CD4-positive, alpha-beta memory T cell (primary cell): ENCODE measurements around the gene MEN1. TPM values are rescaled to one million over a fixed set of nuclear protein-coding genes. Genes with fewer than 3 reads are reported as not detected.
A peak's percentile ranks its signal among the peaks of the same experiment; 100 is the strongest.

Experiments used
- CTCF ChIA-PET: fragments of 350-600 bp; sonication (Branson Sonifier 250); formaldehyde crosslinking; loops from one replicate; lab custom pipeline; 2021; ENCODE audit warnings: inconsistent platforms; ENCODE audit not compliant: partially characterized antibody; lab: Charles Lee
- POLR2A ChIA-PET: fragments of 350-600 bp; sonication (Branson Sonifier 250); formaldehyde crosslinking; loops from one replicate; lab custom pipeline; 2021; ENCODE audit not compliant: partially characterized antibody; lab: Charles Lee
- DNase-seq, 5 donors: peaks; one replicate each; pipeline versions ENCODE4 v3.0.0 to v3.0.0-alpha.2; 2020 to 2022; ENCODE audit warnings: mixed read lengths in 1 of 5
- H3K27ac ChIP-seq: one replicate; pipeline ENCODE4 v1.7.0; 2013; ENCODE audit warnings: low read depth, low read length
- H3K27me3 ChIP-seq: 2 replicates; pipeline ENCODE4 v1.7.0; 2013; ENCODE audit warnings: mild to moderate bottlenecking, low read length, moderate library complexity; ENCODE audit not compliant: insufficient read depth
- H3K36me3 ChIP-seq: 2 replicates; pipeline ENCODE4 v1.7.0; 2013; ENCODE audit warnings: mild to moderate bottlenecking, low read length, moderate library complexity; ENCODE audit not compliant: insufficient read depth
- H3K4me1 ChIP-seq: 2 replicates; pipeline ENCODE4 v1.7.0; 2013; ENCODE audit warnings: mild to moderate bottlenecking, low read length, moderate library complexity; ENCODE audit not compliant: insufficient read depth
- H3K4me3 ChIP-seq, 2 donors: one replicate each; pipeline ENCODE4 v1.7.0; 2013; ENCODE audit warnings: low read length in 2 of 2, mild to moderate bottlenecking in 1 of 2
- H3K9me3 ChIP-seq, 2 donors: one replicate each; pipeline ENCODE4 v1.7.0; 2013; ENCODE audit warnings: low read length in 2 of 2, control low read depth in 1 of 2; ENCODE audit not compliant: control insufficient read depth in 1 of 2
- H3K27ac Mint-ChIP-seq, 7 donors: one replicate each; pipeline ENCODE4 v1.8.0; 2020 to 2021; ENCODE audit warnings: mixed read lengths in 7 of 7, mild to moderate bottlenecking in 6 of 7, inconsistent platforms in 3 of 7, moderate library complexity in 3 of 7
- H3K27me3 Mint-ChIP-seq, 2 donors: one replicate each; pipeline ENCODE4 v1.8.0; 2020 to 2021; ENCODE audit warnings: mixed read lengths in 2 of 2
- H3K36me3 Mint-ChIP-seq, 2 donors: one replicate each; pipeline ENCODE4 v1.8.0; 2020 to 2021; ENCODE audit warnings: mixed read lengths in 2 of 2, inconsistent platforms in 1 of 2, mild to moderate bottlenecking in 1 of 2
- H3K4me1 Mint-ChIP-seq, 4 donors: one replicate each; pipeline ENCODE4 v1.8.0; 2020 to 2021; ENCODE audit warnings: mixed read lengths in 4 of 4, mild to moderate bottlenecking in 1 of 4
- H3K4me3 Mint-ChIP-seq, 8 donors: one replicate each; pipeline ENCODE4 v1.8.0; 2020 to 2021; ENCODE audit warnings: mixed read lengths in 8 of 8, mild to moderate bottlenecking in 7 of 8, moderate library complexity in 6 of 8, inconsistent platforms in 3 of 8
- H3K9me3 Mint-ChIP-seq, 8 donors: one replicate each; pipeline ENCODE4 v1.8.0; 2020 to 2021; ENCODE audit warnings: mixed read lengths in 8 of 8, mild to moderate bottlenecking in 5 of 8, inconsistent platforms in 3 of 8, moderate library complexity in 1 of 8
- intact Hi-C: fragments of 100-400 bp; cut with micrococcal nuclease; formaldehyde crosslinking; loops from one replicate; pipeline ENCODE4 v1.15.1; 2023
- polyA plus RNA-seq, 2 donors: library from polyadenylated mRNA; unstranded; fragments of 300-500 nt; fragmentation: Illumina TruSeq; gene quantifications; one replicate each; pipeline ENCODE4 v1.2.3, GENCODE V29; 2021
- total RNA-seq, 2 experiments: library from RNA; stranded (reverse); gene quantifications; one replicate each; pipeline ENCODE4 v1.2.3, GENCODE V29; 2021

MEN1 gene
- total and polyA plus RNA-seq, 4 experiments from 2014 or later: 22.4 to 42.7 (median 41.7) TPM

DNA sequence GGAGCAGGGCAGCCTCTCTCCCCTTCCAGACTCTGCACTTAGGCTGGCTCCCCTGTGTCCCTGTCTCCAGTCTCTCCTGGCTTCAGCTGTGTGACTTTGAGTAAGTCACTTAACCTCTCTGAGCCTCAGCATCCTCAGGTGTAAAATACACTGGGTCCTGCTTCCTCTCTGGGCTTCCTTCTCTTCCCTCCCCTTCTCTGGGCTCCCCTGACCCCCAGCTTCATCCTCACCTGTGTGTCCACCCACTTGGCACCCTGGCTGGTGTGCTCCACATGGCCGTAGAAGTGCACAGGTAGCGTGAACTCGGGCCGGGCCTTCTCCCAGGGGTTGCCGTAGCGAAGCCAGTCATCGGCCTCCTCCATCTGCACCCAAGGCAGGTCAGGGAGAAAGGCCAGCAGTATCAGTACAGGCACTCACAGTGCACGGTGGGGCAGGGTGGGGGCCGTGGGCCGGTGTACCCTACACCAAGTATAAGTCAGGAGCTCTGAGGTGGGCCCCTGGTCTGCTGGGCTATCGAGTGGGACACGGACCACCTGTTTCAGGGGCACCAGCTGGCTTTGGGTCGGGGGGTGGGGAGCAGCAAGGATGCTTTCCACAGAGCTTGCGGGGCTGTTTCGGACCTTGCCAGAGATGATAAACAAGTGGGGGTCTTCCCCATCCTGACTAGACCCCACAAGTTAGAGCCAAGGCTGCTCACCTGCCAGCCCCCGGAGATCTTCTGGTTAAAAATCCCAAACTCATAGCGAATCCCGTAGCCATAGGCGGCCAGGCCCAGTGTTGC is 52.6 kb downstream of the MEN1 start:
- peak overlapping the region in 4 of 7 donors; percentile 32 to 72 (median 52) for H3K27ac Mint-ChIP-seq
- Histone ChIP-seq H3K36me3 (peaks cover 6% of the 10 kb centered on the region), H3K4me1 (peaks cover 35% of the 10 kb centered on the region), H3K27me3 (no peaks in the 10 kb centered on the region), H3K4me3 (no peak overlapping the region), H3K9me3 (no peaks in the 10 kb centered on the region), H3K27ac (no peak overlapping the region)
- peaks cover 22 to 51% (median 31%) of the 10 kb centered on the region in 4 donors for H3K4me1 Mint-ChIP-seq
- no peak overlapping the region for H3K4me3 Mint-ChIP-seq
- H3K27me3 Mint-ChIP-seq: no peaks in the 10 kb centered on the region
- POLR2A ChIA-PET: interaction anchor here (26.2 to 33.1 kb wide), 2 partner anchors 10 to 12 kb away, joined by 1500 read pairs; partner anchors contain the start of genes PYGM, RASGRP2 and SF1
- peaks cover 11 to 22% of the 10 kb centered on the region in 2 donors for H3K36me3 Mint-ChIP-seq
- CTCF ChIA-PET: interaction anchor here (1.3 to 2.3 kb wide), 3 partner anchors 10 to 13 kb away, joined by 3 to 7 read pairs (median 3); no protein-coding TSS in a partner anchor
- peak in 1 of 5 donors; percentile 31 for DNase-seq
- intact Hi-C loops: no loop called here
- H3K9me3 Mint-ChIP-seq: peaks cover 0 to 15% (median 0%) of the 10 kb centered on the region in 8 donors

DNA sequence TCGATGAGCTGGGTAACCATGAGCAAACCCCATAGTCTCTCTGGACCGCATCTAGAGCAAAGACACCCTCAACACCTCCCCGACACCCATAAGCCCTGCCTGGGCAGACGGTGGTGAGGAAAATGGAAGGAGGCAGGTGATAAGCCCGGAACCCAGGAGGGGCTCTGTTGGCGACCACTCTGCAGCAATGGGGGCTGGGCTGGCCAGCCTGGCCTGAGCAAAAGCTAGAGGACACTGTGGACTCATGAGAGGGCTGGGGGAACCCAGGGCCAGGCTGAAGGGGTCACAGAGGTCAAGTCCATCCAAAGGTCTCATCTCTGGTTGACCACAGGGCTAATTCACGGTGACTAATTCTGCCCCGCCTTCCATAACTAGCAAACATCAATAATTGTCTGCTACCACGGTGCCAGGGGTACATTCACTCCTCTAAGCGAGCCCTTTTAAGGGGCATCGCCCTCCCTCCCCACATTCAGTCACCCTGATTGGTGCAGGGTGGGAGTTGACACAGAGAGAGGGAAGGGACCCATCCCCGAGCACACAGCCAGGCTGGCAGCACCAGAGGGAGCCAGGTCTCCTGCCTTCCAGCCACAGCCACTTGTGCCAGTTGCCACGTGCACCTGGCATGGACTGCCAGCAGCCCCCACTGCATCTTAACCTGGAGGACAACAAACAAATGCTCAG is 54.5 kb downstream of the MEN1 start:
- no peaks in the 10 kb centered on the region for H3K27me3 Mint-ChIP-seq

DNA sequence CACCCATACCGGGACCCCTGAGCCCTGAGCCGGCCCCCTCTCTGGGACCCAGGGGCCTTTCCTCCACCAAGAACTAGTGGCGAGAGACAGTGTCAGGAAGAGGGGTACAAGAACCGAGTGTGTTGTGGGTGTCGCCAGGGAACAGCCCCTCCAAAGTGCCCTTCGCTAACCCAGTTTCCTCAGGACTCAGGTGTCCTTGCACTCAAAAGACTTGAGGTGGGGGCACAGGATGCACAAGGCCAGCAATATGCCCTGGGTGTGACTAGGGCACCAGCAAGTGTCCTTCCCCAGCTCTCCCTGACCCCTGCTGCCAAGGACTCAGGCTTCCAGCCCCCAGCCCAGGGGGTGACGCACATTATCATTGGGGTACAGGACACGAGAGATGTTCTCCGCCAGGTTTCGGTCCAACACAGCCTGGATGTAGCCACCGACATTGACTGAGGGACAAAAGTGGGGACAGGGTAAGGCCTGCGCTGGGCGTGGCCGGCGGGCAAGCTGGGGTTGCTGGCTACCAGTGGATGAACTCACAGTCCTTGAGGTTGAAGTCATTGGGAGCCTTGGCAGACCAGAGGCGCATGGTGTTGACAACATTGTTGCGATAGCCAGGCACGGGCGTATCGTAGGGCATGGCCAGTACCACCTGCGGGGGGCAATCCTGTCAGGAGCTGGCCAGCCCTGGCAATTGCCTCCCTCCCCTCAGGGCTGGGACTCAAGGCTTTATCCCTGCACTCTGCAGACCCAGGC is 55.3 kb downstream of the MEN1 start:
- Mint-ChIP-seq H3K27ac (peak overlapping the region in 1 of 7 donors; percentile 38), H3K36me3 (peaks cover 16 to 29% of the 10 kb centered on the region in 2 donors), H3K4me3 (no peak overlapping the region), H3K9me3 (peaks cover 0 to 7% (median 0%) of the 10 kb centered on the region in 8 donors), H3K4me1 (peaks cover 16 to 50% (median 22%) of the 10 kb centered on the region in 4 donors), H3K27me3 (no peaks in the 10 kb centered on the region)
- ChIA-PET CTCF (no interaction called here), POLR2A (interaction anchor here (26.2 to 33.1 kb wide), 2 partner anchors 10 to 12 kb away, joined by 1500 read pairs; partner anchors contain the start of genes PYGM, RASGRP2 and SF1)
- no peak overlapping the region for H3K27ac ChIP-seq
- no peak overlapping the region for H3K4me3 ChIP-seq
- intact Hi-C loops: no loop called here
- no peaks in the 10 kb centered on the region for H3K36me3 ChIP-seq
- H3K9me3 ChIP-seq: no peaks in the 10 kb centered on the region
- peaks cover 13% of the 10 kb centered on the region for H3K4me1 ChIP-seq
- H3K27me3 ChIP-seq: no peaks in the 10 kb centered on the region
- DNase-seq: peak in 1 of 5 donors; percentile 27

More for the DNA sequence above, 54.5 kb downstream of the MEN1 start:
- H3K36me3 Mint-ChIP-seq: peaks cover 13 to 24% of the 10 kb centered on the region in 2 donors
- no peak overlapping the region for H3K4me3 ChIP-seq
- no peaks in the 10 kb centered on the region for H3K9me3 ChIP-seq
- H3K4me3 Mint-ChIP-seq: no peak overlapping the region
- no peaks in the 10 kb centered on the region for H3K27me3 ChIP-seq
- peaks cover 16 to 50% (median 21%) of the 10 kb centered on the region in 4 donors for H3K4me1 Mint-ChIP-seq
- POLR2A ChIA-PET: interaction anchor here (26.2 to 33.1 kb wide), 2 partner anchors 10 to 11 kb away, joined by 1500 read pairs; partner anchors contain the start of genes PYGM, RASGRP2 and SF1
- peak overlapping the region in 3 of 7 donors; percentile 12 to 63 (median 38) for H3K27ac Mint-ChIP-seq
- peaks cover 20% of the 10 kb centered on the region for H3K4me1 ChIP-seq
- peaks cover 0 to 7% (median 0%) of the 10 kb centered on the region in 8 donors for H3K9me3 Mint-ChIP-seq
- no peaks in the 10 kb centered on the region for H3K36me3 ChIP-seq
- no peak overlapping the region for H3K27ac ChIP-seq
- CTCF ChIA-PET: no interaction called here
- intact Hi-C loops: no loop called here
- peak in 1 of 5 donors; percentile 37 for DNase-seq

DNA sequence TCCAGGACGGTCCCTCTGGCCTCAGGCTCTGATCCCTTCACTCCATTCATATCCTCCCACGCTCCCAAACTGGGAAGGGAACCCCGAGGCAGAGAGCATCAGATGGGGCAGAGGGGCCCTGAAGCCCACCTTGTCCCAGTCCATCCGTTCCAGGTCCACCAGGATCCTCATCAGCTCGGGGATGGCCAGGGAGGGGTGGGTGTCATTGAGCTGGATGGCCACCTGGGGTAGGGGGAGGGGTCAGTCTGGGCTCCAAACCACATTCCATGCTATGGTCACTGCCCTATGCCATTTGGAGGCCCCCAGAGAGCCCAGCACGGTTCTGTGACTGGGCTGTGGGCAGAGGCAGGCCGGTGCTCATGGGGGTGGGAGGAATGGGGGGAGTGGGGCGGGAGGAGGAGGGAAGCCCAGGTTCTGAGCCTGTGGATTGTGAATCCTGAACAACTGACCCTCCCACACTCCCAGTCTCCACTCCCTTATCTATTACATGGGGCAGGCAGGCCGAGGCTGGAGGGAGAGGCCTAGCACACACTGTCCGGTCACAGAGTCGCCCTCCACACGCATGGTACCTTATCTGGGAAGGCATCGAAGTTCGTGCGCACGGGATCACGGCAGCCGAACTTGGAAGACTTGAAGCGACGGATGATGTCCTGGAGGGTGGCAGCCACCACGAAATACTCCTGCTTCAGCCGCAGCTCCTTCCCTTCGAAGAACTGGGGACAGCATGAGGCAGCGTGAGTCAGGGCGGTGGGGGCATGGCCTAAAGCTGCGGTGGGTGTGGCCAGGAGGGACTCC is 56.0 kb downstream of the MEN1 start:
- POLR2A ChIA-PET: interaction anchor here (26.2 to 33.1 kb wide), 2 partner anchors 9 to 13 kb away, joined by 1500 read pairs; partner anchors contain the start of genes PYGM, RASGRP2 and SF1
- Mint-ChIP-seq H3K4me3 (no peak overlapping the region), H3K9me3 (peaks cover 0 to 7% (median 0%) of the 10 kb centered on the region in 8 donors), H3K27ac (peak overlapping the region in 1 of 7 donors; percentile 9), H3K4me1 (peaks cover 17 to 43% (median 20%) of the 10 kb centered on the region in 4 donors), H3K27me3 (no peaks in the 10 kb centered on the region), H3K36me3 (peaks cover 16 to 30% of the 10 kb centered on the region in 2 donors)
- CTCF ChIA-PET: interaction anchor here (2.7 kb wide), 1 partner anchor 11 kb away, joined by 10 read pairs; the partner anchor contains the start of gene RASGRP2
- Histone ChIP-seq H3K4me3 (no peak overlapping the region), H3K27me3 (no peaks in the 10 kb centered on the region), H3K4me1 (peaks cover 6% of the 10 kb centered on the region), H3K27ac (no peak overlapping the region), H3K9me3 (no peaks in the 10 kb centered on the region), H3K36me3 (no peaks in the 10 kb centered on the region)
- intact Hi-C loops: no loop called here
- DNase-seq: peak in 1 of 5 donors; percentile 31

Other genes with a start within 250 kb of the MEN1 start
- gene SLC22A12, start 219.3 kb downstream of the MEN1 start, total RNA-seq: not detected
- not detected for gene SLC22A12, start 219.3 kb downstream of the MEN1 start, polyA plus RNA-seq
- gene NRXN2, start 87.4 kb downstream of the MEN1 start, total RNA-seq: under 1 TPM in 1 of 2 experiments, not detected in 1; 0.30 TPM
- not detected for gene NRXN2, start 87.4 kb downstream of the MEN1 start, polyA plus RNA-seq
- gene RASGRP2, start 66.4 kb downstream of the MEN1 start, total RNA-seq: 100 to 1,000 TPM; 440 to 463 TPM
- gene RASGRP2, start 66.4 kb downstream of the MEN1 start, polyA plus RNA-seq: 100 to 1,000 TPM; 177 to 208 TPM
- gene PYGM, start 50.6 kb downstream of the MEN1 start, total RNA-seq: 10 to 100 TPM; 10.7 to 11.3 TPM
- under 1 TPM in 1 of 2 donors, not detected in 1; 0.38 TPM for gene PYGM, start 50.6 kb downstream of the MEN1 start, polyA plus RNA-seq
- gene SF1, start 32.0 kb downstream of the MEN1 start, total RNA-seq: 100 to 1,000 TPM; 805 to 832 TPM
- gene SF1, start 32.0 kb downstream of the MEN1 start, polyA plus RNA-seq: 100 to 1,000 TPM in 1 of 2 donors, 10 to 100 TPM in 1; 48.3 to 158 TPM
- gene MAP4K2, start 7.3 kb downstream of the MEN1 start, total RNA-seq: 100 to 1,000 TPM; 122 to 128 TPM
- 10 to 100 TPM; 32.3 to 57.2 TPM for gene MAP4K2, start 7.3 kb downstream of the MEN1 start, polyA plus RNA-seq
- 1 to 10 TPM; 6.2 to 9.0 TPM for gene CDC42BPG, start 34.1 kb upstream of the MEN1 start, total RNA-seq
- under 1 TPM in 1 of 2 donors, not detected in 1; 0.62 TPM for gene CDC42BPG, start 34.1 kb upstream of the MEN1 start, polyA plus RNA-seq
- 100 to 1,000 TPM; 268 to 279 TPM for gene EHD1, start 68.1 kb upstream of the MEN1 start, total RNA-seq
- 100 to 1,000 TPM; 125 to 200 TPM for gene EHD1, start 68.1 kb upstream of the MEN1 start, polyA plus RNA-seq
- 10 to 100 TPM; 45.7 to 47.3 TPM for gene ATG2A, start 106.7 kb upstream of the MEN1 start, total RNA-seq
- 1 to 10 TPM; 4.1 to 6.3 TPM for gene ATG2A, start 106.7 kb upstream of the MEN1 start, polyA plus RNA-seq
- 10 to 100 TPM; 14.0 to 15.8 TPM for gene PPP2R5B, start 114.1 kb upstream of the MEN1 start, total RNA-seq
- 1 to 10 TPM; 5.6 to 8.8 TPM for gene PPP2R5B, start 114.1 kb upstream of the MEN1 start, polyA plus RNA-seq
- under 1 TPM in 1 of 2 experiments, not detected in 1; 0.47 TPM for gene GPHA2, start 125.3 kb upstream of the MEN1 start, total RNA-seq
- not detected for gene GPHA2, start 125.3 kb upstream of the MEN1 start, polyA plus RNA-seq
- gene MAJIN, start 161.6 kb upstream of the MEN1 start, total RNA-seq: under 1 TPM; 0.44 to 0.91 TPM
- not detected for gene MAJIN, start 161.6 kb upstream of the MEN1 start, polyA plus RNA-seq
- under 1 TPM in 1 of 2 experiments, not detected in 1; 0.17 TPM for gene BATF2, start 186.4 kb upstream of the MEN1 start, total RNA-seq
- gene BATF2, start 186.4 kb upstream of the MEN1 start, polyA plus RNA-seq: not detected
- gene ARL2, start 203.6 kb upstream of the MEN1 start, total RNA-seq: 10 to 100 TPM; 30.6 to 32.3 TPM
- 100 to 1,000 TPM in 1 of 2 donors, 10 to 100 TPM in 1; 83.5 to 114 TPM for gene ARL2, start 203.6 kb upstream of the MEN1 start, polyA plus RNA-seq
- 10 to 100 TPM; 24.5 to 26.7 TPM for gene SNX15, start 216.9 kb upstream of the MEN1 start, total RNA-seq
- 10 to 100 TPM; 19.8 to 23.2 TPM for gene SNX15, start 216.9 kb upstream of the MEN1 start, polyA plus RNA-seq
- 10 to 100 TPM in 1 of 2 experiments, 1 to 10 TPM in 1; 9.4 to 10.5 TPM for gene SAC3D1, start 230.7 kb upstream of the MEN1 start, total RNA-seq
- gene SAC3D1, start 230.7 kb upstream of the MEN1 start, polyA plus RNA-seq: 10 to 100 TPM in 1 of 2 donors, 1 to 10 TPM in 1; 6.8 to 10.6 TPM
- 10 to 100 TPM; 22.4 to 23.4 TPM for gene NAALADL1, start 248.0 kb upstream of the MEN1 start, total RNA-seq
- 10 to 100 TPM; 16.6 to 27.0 TPM for gene NAALADL1, start 248.0 kb upstream of the MEN1 start, polyA plus RNA-seq